IMR-90 (cell line): ENCODE measurements around the gene ZNF451. TPM values are rescaled to one million over a fixed set of nuclear protein-coding genes. Genes with fewer than 3 reads are reported as not detected.

Source experiments
- ATAC-seq: fragments of 200-7000 bp; cut with Tn5 transposase; 2 replicates; pipeline ENCODE4 v1.9.1; 2020; ENCODE audit warnings: low read depth, mild to moderate bottlenecking, moderate library complexity
- BruUV-seq: library from RNA; stranded (reverse); fragments of 400-500 nt; replicated peaks from 2 replicates; lab custom pipeline; 2021; lab: Mats Ljungman, UMichigan
- CTCF ChIA-PET: fragments of 300-600 bp; formaldehyde crosslinking; extraction: SDS; loops from one replicate; lab custom pipeline; 2021; ENCODE audit warnings: antibody characterized with exemption; lab: Yijun Ruan, JAX
- POLR2A ChIA-PET: fragments of 300-600 bp; sonication (Branson Sonifier 250); formaldehyde crosslinking; loops from one replicate; lab custom pipeline; 2022; ENCODE audit warnings: antibody characterized with exemption; ENCODE audit not compliant: unreplicated experiment; lab: Charles Lee
- DNase-seq: peaks from one replicate; pipeline ENCODE4 v3.0.0; 2013
- H2AFZ ChIP-seq: replicated peaks from 2 replicates; pipeline ENCODE3; 2013; ENCODE audit warnings: low read length, mild to moderate bottlenecking; ENCODE audit not compliant: poor library complexity
- H2AK5ac ChIP-seq: 2 replicates; pipeline ENCODE4 v1.6.1; 2013; ENCODE audit warnings: low read depth, low read length, inconsistent platforms
- H2AK9ac ChIP-seq: replicated peaks from 2 replicates; pipeline ENCODE3; 2013; ENCODE audit warnings: mild to moderate bottlenecking, low read depth, low read length, moderate library complexity; ENCODE audit not compliant: poor library complexity
- H2BK120ac ChIP-seq: 2 replicates; pipeline ENCODE4 v1.6.1; 2013; ENCODE audit warnings: low read depth, low read length, inconsistent platforms
- H2BK15ac ChIP-seq: 3 replicates; pipeline ENCODE4 v1.6.1; 2013; ENCODE audit warnings: low read depth, low read length, inconsistent platforms
- H2BK20ac ChIP-seq: 2 replicates; pipeline ENCODE4 v1.6.1; 2013; ENCODE audit warnings: low read depth, mild to moderate bottlenecking, inconsistent platforms, low read length, moderate library complexity
- H2BK5ac ChIP-seq: 2 replicates; pipeline ENCODE4 v1.6.1; 2013; ENCODE audit warnings: mild to moderate bottlenecking, low read depth, low read length, inconsistent platforms; ENCODE audit not compliant: poor library complexity, severe bottlenecking
- H3K14ac ChIP-seq: replicated peaks from 2 replicates; pipeline ENCODE4 v1.6.1; 2013; ENCODE audit warnings: low read depth, low read length, inconsistent platforms
- H3K18ac ChIP-seq: 2 replicates; pipeline ENCODE4 v1.6.1; 2013; ENCODE audit warnings: low read depth, low read length, control low read depth
- H3K23ac ChIP-seq: 2 replicates; pipeline ENCODE4 v1.6.1; 2013; ENCODE audit warnings: low read depth, low read length, inconsistent platforms
- H3K27ac ChIP-seq: 2 replicates; pipeline ENCODE4 v1.5.1; 2013; ENCODE audit warnings: mild to moderate bottlenecking, control low read depth, low read length; ENCODE audit not compliant: insufficient read depth
- H3K27me3 ChIP-seq: 2 replicates; pipeline ENCODE4 v1.6.1; 2013; ENCODE audit warnings: low read length; ENCODE audit not compliant: control insufficient read depth, insufficient read depth
- H3K36me3 ChIP-seq: 2 replicates; pipeline ENCODE4 v1.6.1; 2013; ENCODE audit warnings: low read length, mixed read lengths; ENCODE audit not compliant: control insufficient read depth, insufficient read depth
- H3K4ac ChIP-seq: 2 replicates; pipeline ENCODE4 v1.6.1; 2013; ENCODE audit warnings: low read depth, low read length, inconsistent platforms
- H3K4me1 ChIP-seq: 2 replicates; pipeline ENCODE4 v1.6.1; 2013; ENCODE audit warnings: low read length, mixed read lengths; ENCODE audit not compliant: control insufficient read depth, insufficient read depth
- H3K4me2 ChIP-seq: 2 replicates; pipeline ENCODE4 v1.6.1; 2013; ENCODE audit warnings: low read depth, mild to moderate bottlenecking, control low read depth, low read length, moderate library complexity
- H3K4me3 ChIP-seq: 2 replicates; pipeline ENCODE4 v1.5.1; 2013; ENCODE audit warnings: low read depth, mild to moderate bottlenecking, control low read depth, low read length, moderate library complexity; ENCODE audit not compliant: insufficient read depth
- H3K56ac ChIP-seq: 2 replicates; pipeline ENCODE4 v1.6.1; 2013; ENCODE audit warnings: low read length, inconsistent platforms; ENCODE audit not compliant: insufficient read depth; ENCODE audit errors: extremely low read depth
- H3K79me1 ChIP-seq, 2 experiments: 2 replicates each; pipeline ENCODE4 v1.6.1; 2013; ENCODE audit warnings: low read length in 2 of 2, inconsistent platforms in 1 of 2, low read depth in 1 of 2
- H3K9ac ChIP-seq: 2 replicates; pipeline ENCODE4 v1.6.1; 2013; ENCODE audit warnings: low read depth, low read length, control low read depth
- H3K9me1 ChIP-seq: 2 replicates; pipeline ENCODE4 v1.6.1; 2013; ENCODE audit warnings: low read length, inconsistent platforms; ENCODE audit not compliant: insufficient read depth
- H3K9me3 ChIP-seq: 2 replicates; pipeline ENCODE4 v1.6.1; 2013; ENCODE audit warnings: low read length; ENCODE audit not compliant: control insufficient read depth, insufficient read depth
- H4K20me1 ChIP-seq: 2 replicates; pipeline ENCODE4 v1.6.1; 2013; ENCODE audit warnings: low read length, inconsistent platforms; ENCODE audit not compliant: insufficient read depth
- H4K5ac ChIP-seq: 2 replicates; pipeline ENCODE4 v1.6.1; 2013; ENCODE audit warnings: mild to moderate bottlenecking, low read depth, low read length, control low read depth
- H4K8ac ChIP-seq, 2 experiments: 2 replicates each; pipeline ENCODE4 v1.6.1; 2013; ENCODE audit warnings: low read depth in 2 of 2, low read length in 2 of 2, control low read depth in 1 of 2, inconsistent platforms in 1 of 2
- H4K91ac ChIP-seq: 2 replicates; pipeline ENCODE4 v1.6.1; 2013; ENCODE audit warnings: low read depth, low read length, inconsistent platforms; ENCODE audit not compliant: insufficient read depth
- CEBPB ChIP-seq: IDR thresholded peaks from 2 replicates; pipeline ENCODE4 v1.6.1; 2012; ENCODE audit warnings: low read depth, low read length, improper control_type of control experiment
- FOS ChIP-seq: fragments of 150-350 bp; IDR thresholded peaks from 2 replicates; pipeline ENCODE4 v1.6.1; 2016; ENCODE audit warnings: low read depth, low read length
- MAFK ChIP-seq: IDR thresholded peaks from 2 replicates; pipeline ENCODE4 v1.6.1; 2012; ENCODE audit warnings: low read depth, low read length, improper control_type of control experiment
- MXI1 ChIP-seq: IDR thresholded peaks from 2 replicates; pipeline ENCODE4 v1.6.1; 2012; ENCODE audit warnings: low read depth, mild to moderate bottlenecking, low read length, moderate library complexity, borderline replicate concordance
- NFE2L2 ChIP-seq: fragments of 150-350 bp; IDR thresholded peaks from 2 replicates; pipeline ENCODE4 v1.6.1; 2016; ENCODE audit warnings: low read depth, mild to moderate bottlenecking, low read length
- POLR2A ChIP-seq: IDR thresholded peaks from 2 replicates; pipeline ENCODE4 v1.6.1; 2012; ENCODE audit warnings: mild to moderate bottlenecking, low read depth, low read length
- RAD21 ChIP-seq: IDR thresholded peaks from 2 replicates; pipeline ENCODE4 v1.6.1; 2012; ENCODE audit warnings: low read length, improper control_type of control experiment
- SMC3 ChIP-seq: fragments of 150-350 bp; IDR thresholded peaks from 2 replicates; pipeline ENCODE4 v1.6.1; 2016; ENCODE audit warnings: low read depth, mild to moderate bottlenecking, antibody characterized with exemption, low read length, moderate library complexity
- WGBS, 2 experiments: methylation state at CpG; one replicate each; pipeline versions ENCODE4 v1.1.5 to v1.1.7; 2013; ENCODE audit warnings: missing lambda C conversion rate in 2 of 2; ENCODE audit not compliant: insufficient read length in 1 of 2; ENCODE audit errors: extremely low coverage in 2 of 2; 5-methylcytosine and 5-hydroxymethylcytosine counted together
- dilution Hi-C: fragments of 300-500 bp; cut with HindIII; formaldehyde crosslinking; loops from one replicate; pipeline ENCODE4 v1.14.3; 2018; ENCODE audit warnings: low sequenced_read_pairs; ENCODE audit not compliant: unreplicated experiment
- in situ Hi-C: fragments of 300-500 bp; cut with MboI; formaldehyde crosslinking; loops from 3 replicates; pipeline ENCODE4 v1.14.3; 2019; ENCODE audit warnings: low sequenced_read_pairs, inconsistent platforms, mixed read lengths
- intact Hi-C: fragments of 100-400 bp; cut with micrococcal nuclease; formaldehyde crosslinking; loops from 2 replicates; pipeline ENCODE4 v1.10.0; 2022
- polyA plus RNA-seq, 3 experiments: library from polyadenylated mRNA; depleted of rRNA; stranded (reverse); fragments of >200 nt; gene quantifications; 2 replicates each; pipeline ENCODE4 v1.2.3, GENCODE V29; 2012; ENCODE audit warnings: low replicate concordance in 1 of 3
- total RNA-seq: library from RNA; depleted of rRNA; stranded (reverse); fragments of >200 nt; gene quantifications from 2 replicates; pipeline ENCODE4 v1.2.3, GENCODE V29; 2012

ZNF451 gene
- total and polyA plus RNA-seq, 2 of the 4 experiments (the other 2 are of a cell fraction) = 10.0 to 48.6 TPM

DNA sequence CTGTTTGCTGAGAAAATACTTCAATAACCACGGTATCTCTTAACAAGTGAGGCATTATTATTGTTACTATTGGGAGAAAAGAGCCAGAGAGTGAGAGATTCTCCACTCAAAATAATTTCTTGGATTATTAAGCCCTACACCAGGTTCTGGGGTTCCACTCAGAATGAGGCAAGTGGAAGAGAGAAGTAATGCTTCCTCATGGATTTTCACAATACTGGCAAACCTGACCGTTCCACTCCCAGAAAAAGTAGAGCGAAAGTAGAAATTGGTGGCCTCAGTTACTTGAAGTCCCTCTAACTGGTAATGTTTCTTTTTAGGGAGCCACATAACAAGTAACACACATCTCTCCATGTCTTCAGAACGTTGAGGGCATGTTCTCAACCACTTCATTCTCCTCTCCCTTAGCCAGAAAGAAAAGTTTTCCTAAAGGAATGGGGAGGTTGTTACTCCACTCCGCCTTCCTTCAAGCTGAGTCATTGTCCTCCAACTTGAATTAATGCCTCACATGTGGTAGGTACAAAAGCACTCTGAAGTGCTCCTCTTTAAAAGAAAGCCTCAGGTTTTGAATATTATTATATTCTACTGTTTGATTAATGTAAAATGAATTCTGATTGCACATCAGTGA lies 84.0 kb downstream of the ZNF451 start:
- H2AFZ ChIP-seq = no peak overlapping the region
- peak; percentile 74; the same call in 1 of the 2 replicates for TF ChIP-seq MXI1
- peak; percentile 81 for TF ChIP-seq NFE2L2
- peak; percentile 27; the same call in 1 of the 2 replicates for TF ChIP-seq FOS
- peak; percentile 56; the same call in 1 of the 2 replicates for TF ChIP-seq CEBPB
- no peak for TF ChIP-seq RAD21
- TF ChIP-seq POLR2A = peak; percentile 60
- TF ChIP-seq MAFK = 0 out of 2 replicates have a peak, but pooled peaks have one; percentile 25
- no peak for TF ChIP-seq SMC3
- peak overlapping the region; percentile 96 for H3K14ac ChIP-seq
- dilution Hi-C loops (no loop called here), intact Hi-C loops (loop anchor here (2.0 to 5.0 kb wide), 5 partner anchors 93 to 272 kb away; partner anchors contain the start of genes BEND6, KIAA1586 and PRIM2), in situ Hi-C loops (no loop called here)
- no CpG with 5 or more reads among the region's 5 CpGs for WGBS, 2 experiments
- H3K36me3 ChIP-seq = peaks cover 15% of the 10 kb centered on the region
- no peaks in the 10 kb centered on the region for H3K9me3 ChIP-seq
- 0 out of 2 replicates have a peak overlapping the region, but pooled peaks have one; percentile 51 for H2AK5ac ChIP-seq
- no peak overlapping the region for H2AK9ac ChIP-seq
- DNase-seq = peak; percentile 84
- peak overlapping the region; percentile 65 for H2BK20ac ChIP-seq
- peak overlapping the region; percentile 81; the same call in 2 of the 3 replicates for H2BK15ac ChIP-seq
- H4K5ac ChIP-seq = peak overlapping the region; percentile 92; the same call in 1 of the 2 replicates
- ChIA-PET CTCF (no interaction called here), POLR2A (no interaction called here)
- peaks cover 11% of the 10 kb centered on the region for H3K9me1 ChIP-seq
- peak overlapping the region; percentile 6 to 76 for H4K8ac ChIP-seq
- H2BK120ac ChIP-seq = peak overlapping the region; percentile 87
- BruUV-seq = TSS peak; percentile 83
- H3K79me1 ChIP-seq = peaks cover 0 to 36% of the 10 kb centered on the region in 2 experiments; a peak in 3 of 4 replicates
- peak overlapping the region; percentile 97 for H3K9ac ChIP-seq
- peak overlapping the region; percentile 81 for H3K4ac ChIP-seq
- peaks cover 32% of the 10 kb centered on the region for H4K20me1 ChIP-seq
- H3K56ac ChIP-seq = peak overlapping the region; percentile 92
- H3K23ac ChIP-seq = peak overlapping the region; percentile 98
- peak; percentile 16 for ATAC-seq
- H3K27ac ChIP-seq = peak overlapping the region; percentile 98
- H3K18ac ChIP-seq = peak overlapping the region; percentile 91
- H3K4me2 ChIP-seq = peak overlapping the region; percentile 95
- no peaks in the 10 kb centered on the region for H3K27me3 ChIP-seq
- H3K4me1 ChIP-seq = peaks cover 14% of the 10 kb centered on the region
- H4K91ac ChIP-seq = peak overlapping the region; percentile 94
- H3K4me3 ChIP-seq = peak overlapping the region; percentile 97
- peak overlapping the region; percentile 94 for H2BK5ac ChIP-seq
